NCI-H1694 (cell line): ENCODE measurements around the gene ABHD1.
"Not testable (repeated sequence)": the region's sequence is repeated elsewhere in the genome, so short reads cannot be mapped to it uniquely, and the experiment has no call there.

Source experiments
- DNase-seq: peaks from one replicate; lab custom pipeline; 2025; lab: John Stamatoyannopoulos, UW

Gene ABHD1

GRCh38 chr2:27123302-27124150, at the start of gene ABHD1:
TSS of gene ABHD1 (plus strand) at chr2:27123815. CDS start at chr2:27123949, 134 bp downstream.
- no peak for DNase-seq

DNA sequence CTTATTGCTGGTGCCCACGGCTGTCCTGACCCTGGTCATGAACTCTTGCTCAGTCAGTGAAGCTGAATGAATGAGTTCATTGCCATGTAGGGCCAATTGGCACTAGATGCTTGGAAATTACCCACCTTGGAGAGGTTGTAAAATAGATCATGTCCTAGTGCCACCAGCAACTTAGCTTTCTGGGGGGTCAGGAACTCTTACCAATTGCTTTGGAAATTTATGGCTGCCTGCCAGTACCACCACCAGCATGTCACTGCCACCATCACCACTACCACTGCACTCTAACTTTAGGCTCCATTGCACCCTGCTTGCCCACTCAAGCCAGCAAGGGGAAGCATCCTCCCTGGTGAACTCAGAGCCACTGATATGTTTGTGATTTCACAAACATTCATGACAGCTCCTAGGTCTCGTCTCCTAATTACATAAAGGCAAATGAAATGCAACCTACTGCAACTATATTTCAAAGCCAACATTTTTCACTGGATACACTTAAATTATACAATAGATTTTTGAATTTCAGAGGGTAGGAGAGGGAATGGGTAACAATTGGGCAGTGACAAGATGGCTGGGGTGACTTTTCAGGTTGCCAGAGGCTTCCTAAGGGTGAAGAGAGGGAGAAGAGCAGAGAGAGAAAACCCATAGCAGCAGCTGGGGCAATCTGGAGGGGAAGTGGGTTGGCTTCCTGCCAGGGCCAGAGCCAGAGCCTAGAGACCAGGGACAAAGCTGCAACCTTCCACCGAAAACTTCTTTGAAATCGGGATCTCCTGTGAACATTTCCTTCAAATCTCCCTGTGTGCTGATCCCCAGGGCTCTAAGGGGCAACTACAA, 48.7 kb upstream of the ABHD1 start:
- DNase-seq, result peak; percentile 50

DNA sequence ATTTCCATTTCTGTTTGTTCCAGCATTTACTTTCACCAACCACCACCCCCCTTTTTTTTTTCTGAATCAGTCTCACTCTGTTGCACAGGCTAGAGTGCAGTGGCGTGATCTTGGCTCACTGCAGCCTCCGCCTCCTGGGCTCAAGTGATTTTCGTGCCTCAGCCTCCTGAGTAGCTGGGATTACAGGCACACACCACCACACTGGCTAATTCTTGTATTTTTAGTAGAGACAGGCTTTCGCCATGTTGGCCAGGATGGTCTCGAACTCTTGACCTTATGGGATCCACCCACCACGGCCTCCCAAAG, 48.1 kb upstream of the ABHD1 start:
- not testable (repeated sequence) for DNase-seq

GRCh38 chr2:27076323-27076722, 47.3 kb upstream of the ABHD1 start:
- no peak for DNase-seq

GRCh38 chr2:27077231-27077630, 46.4 kb upstream of the ABHD1 start:
- no peak for DNase-seq

DNA sequence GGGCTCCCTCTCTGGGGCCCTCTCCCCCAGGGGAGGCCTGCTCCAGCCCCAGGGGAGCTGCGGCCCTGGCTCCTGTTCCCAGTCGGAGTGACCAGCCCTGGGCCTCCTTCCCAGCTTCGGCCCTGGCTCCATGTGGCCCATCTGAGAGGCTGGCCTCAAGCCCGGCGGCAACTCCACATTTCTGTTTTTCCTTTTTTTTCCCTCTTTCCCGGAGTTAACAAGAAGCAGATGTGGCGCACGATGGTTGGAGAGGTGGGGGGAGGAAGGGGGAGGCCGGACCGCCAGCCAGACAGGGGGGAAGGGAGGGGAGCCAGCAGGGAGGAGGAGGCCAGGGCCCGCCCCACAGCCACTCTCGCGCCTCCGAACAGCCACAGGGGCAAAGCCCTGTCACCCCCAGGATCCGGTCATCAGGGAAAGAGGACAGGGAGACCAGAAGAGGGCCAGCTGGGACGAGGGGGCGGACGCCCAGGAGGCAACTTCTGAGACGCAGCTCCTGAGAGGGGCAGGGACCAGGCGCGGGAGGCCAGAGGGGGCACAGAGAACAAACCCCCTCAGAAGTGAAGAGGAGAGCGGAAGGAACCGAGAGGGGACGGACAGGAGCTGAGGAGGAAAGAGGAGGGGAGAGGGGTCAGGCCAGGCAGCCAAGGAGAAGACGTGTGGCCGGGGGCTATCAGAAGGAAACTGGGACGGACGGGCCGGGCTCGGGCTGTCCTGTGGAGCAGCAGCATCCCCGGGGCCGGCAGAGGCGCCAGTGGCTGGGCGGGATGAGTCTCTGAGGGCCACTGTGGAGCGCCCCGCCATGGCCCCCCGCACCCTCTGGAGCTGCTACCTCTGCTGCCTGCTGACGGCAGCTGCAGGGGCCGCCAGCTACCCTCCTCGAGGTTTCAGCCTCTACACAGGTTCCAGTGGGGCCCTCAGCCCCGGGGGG, 45.1 kb upstream of the ABHD1 start, which contains the start of gene EMILIN1:
Gene EMILIN1 (plus strand): TSS at position 349 of the 928 bp plus-strand sequence. CDS start 451 bp downstream, at position 800.
- DNase-seq, result no peak

- DNase-seq, result no peak
Observed at GRCh38 chr2:27079233-27080139, 44.1 kb upstream of the ABHD1 start.

DNA sequence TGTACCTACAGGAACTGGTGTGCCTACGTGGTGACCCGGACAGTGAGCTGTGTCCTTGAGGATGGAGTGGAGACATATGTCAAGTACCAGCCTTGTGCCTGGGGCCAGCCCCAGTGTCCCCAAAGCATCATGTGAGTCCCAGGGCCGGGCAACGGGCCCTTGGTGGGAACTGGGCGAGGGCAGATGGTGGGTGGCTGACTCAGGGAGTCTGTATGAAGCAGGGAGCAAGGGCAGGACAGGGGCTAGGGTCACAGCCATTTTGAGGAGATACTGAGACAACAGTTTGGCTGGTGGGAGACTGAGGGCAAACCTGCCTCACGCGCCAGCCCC, 43.5 kb upstream of the ABHD1 start:
- no peak for DNase-seq

- no peak for DNase-seq
Observed at GRCh38 chr2:27080603-27080936, 43.0 kb upstream of the ABHD1 start.

GRCh38 chr2:27081984-27082772, 41.4 kb upstream of the ABHD1 start:
- no peak for DNase-seq

DNA sequence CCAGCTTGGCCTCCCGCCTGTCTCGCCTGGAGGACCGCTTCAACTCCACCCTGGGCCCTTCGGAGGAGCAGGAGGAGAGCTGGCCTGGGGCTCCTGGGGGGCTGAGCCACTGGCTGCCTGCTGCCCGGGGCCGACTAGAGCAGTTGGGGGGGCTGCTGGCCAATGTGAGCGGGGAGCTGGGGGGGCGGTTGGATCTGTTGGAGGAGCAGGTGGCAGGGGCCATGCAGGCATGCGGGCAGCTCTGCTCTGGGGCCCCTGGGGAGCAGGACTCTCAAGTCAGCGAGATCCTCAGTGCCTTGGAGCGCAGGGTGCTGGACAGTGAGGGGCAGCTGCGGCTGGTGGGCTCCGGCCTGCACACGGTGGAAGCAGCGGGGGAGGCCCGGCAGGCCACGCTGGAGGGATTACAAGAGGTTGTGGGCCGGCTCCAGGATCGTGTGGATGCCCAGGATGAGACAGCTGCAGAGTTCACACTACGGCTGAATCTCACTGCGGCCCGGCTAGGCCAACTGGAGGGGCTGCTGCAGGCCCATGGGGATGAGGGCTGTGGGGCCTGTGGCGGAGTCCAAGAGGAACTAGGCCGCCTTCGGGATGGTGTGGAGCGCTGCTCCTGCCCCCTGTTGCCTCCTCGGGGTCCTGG, 40.7 kb upstream of the ABHD1 start:
- no peak for DNase-seq

GRCh38 chr2:27083410-27084296, 40.0 kb upstream of the ABHD1 start:
- no peak for DNase-seq

GRCh38 chr2:27084297-27085061, 39.1 kb upstream of the ABHD1 start:
- no peak for DNase-seq

DNA sequence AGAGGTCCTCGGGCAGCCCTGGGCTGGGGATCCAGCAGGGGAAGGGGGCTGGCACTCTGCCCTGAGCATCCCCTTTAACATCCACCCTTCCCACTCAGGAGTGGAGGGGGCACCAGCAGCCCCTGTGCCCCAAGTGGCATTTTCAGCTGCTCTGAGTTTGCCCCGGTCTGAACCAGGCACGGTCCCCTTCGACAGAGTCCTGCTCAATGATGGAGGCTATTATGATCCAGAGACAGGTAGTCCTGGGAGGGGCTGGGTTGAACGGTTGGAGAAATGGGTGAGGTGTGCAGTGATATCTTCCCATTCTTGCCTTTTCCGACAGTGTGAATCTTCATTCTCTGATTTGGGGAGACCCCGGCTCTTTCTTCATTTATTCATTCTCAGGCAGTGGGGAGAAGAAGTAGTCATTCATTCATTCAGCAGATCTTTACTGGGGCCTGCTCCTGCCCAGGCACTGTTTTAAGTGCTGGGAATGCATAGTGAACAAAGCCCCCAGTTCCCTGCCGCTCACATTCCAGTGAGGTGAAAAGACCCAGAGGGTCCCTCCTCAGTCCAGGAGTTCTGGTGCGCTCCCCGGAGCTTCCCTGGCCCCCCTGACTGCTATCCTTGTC, 38.4 kb upstream of the ABHD1 start:
- no peak for DNase-seq

DNA sequence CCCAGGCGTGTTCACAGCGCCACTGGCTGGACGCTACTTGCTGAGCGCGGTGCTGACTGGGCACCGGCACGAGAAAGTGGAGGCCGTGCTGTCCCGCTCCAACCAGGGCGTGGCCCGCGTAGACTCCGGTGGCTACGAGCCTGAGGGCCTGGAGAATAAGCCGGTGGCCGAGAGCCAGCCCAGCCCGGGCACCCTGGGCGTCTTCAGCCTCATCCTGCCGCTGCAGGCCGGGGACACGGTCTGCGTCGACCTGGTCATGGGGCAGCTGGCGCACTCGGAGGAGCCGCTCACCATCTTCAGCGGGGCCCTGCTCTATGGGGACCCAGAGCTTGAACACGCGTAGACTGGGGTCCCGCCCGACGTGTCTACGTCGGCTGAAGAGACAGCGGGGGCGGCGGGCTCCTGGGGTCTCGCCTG, 37.9 kb upstream of the ABHD1 start:
- no peak for DNase-seq

DNA sequence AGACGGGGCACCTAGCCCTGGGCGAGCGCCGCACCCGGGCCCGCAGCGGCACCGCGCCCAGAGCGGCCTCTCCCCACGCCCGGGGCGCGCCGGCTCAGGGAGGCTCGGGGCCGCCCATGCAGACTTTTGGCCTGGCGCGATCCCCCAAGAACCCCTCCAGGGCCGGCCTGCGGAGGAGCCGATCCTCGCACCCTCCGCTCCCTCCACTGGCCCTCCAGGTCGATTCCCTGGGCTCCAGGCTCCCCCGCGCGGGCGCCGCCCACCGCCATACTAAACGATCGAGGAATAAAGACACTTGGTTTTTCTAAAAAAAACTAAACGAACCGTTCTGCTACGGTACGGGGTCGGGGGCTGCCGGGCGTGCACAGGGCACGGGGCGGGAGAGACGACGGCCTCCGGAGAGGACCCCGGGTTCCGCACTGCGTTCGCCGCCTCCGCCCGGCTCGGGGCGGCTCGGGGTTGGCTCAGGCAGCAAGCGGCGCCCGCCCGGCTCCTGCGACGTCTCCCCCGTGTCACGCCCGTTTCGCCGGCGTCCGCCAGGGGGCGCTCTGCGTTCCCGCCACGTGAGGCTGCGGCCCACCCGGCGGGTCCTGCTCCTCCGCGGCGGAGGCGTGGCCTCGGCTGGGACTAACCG, 37.4 kb upstream of the ABHD1 start:
- DNase-seq, result peak; percentile 80
